Vagina (tissue), 2 donors: ENCODE results near the gene SLC9A1. TPM values are rescaled to one million over a fixed set of nuclear protein-coding genes. Genes with fewer than 3 reads are reported as not detected.
"Not testable (repeated sequence)": the region's sequence is repeated elsewhere in the genome, so short reads cannot be mapped to it uniquely, and the experiment has no call there.

Source experiments
- DNase-seq, 2 donors: peaks; one replicate each; pipeline ENCODE4 v3.0.0-alpha.2; 2017; ENCODE audit errors: extremely low spot score in 2 of 2
- H3K27ac ChIP-seq: fragments of 200-600 bp; sonication (generic); one replicate; pipeline ENCODE4 v1.5.1; 2019
- H3K27me3 ChIP-seq: fragments of 200-600 bp; sonication (generic); one replicate; pipeline ENCODE4 v1.5.1; 2019
- H3K36me3 ChIP-seq, 2 donors: fragments of 200-600 bp; sonication (generic); one replicate each; pipeline ENCODE4 v1.5.1; 2017 to 2019
- H3K4me1 ChIP-seq: fragments of 200-600 bp; sonication (generic); one replicate; pipeline ENCODE4 v1.5.1; 2019
- H3K4me3 ChIP-seq, 2 donors: fragments of 200-600 bp; sonication (generic); 1 replicate in 1 of 2; 2 replicates in 1 of 2; pipeline ENCODE4 v1.5.1; 2016 to 2019
- H3K9me3 ChIP-seq: fragments of 200-600 bp; sonication (generic); one replicate; pipeline ENCODE4 v1.5.1; 2019
- POLR2A ChIP-seq, 2 donors: fragments of 450-650 bp; IDR thresholded peaks; one replicate each; pipeline ENCODE4 v1.6.1; 2017; ENCODE audit warnings: antibody characterized with exemption in 2 of 2, mild to moderate bottlenecking in 2 of 2, moderate library complexity in 2 of 2
- POLR2AphosphoS5 ChIP-seq, 2 donors: sonication (generic); formaldehyde crosslinking; IDR thresholded peaks; one replicate each; pipeline ENCODE4 v1.9.0; 2017; ENCODE audit warnings: antibody characterized with exemption in 2 of 2, mild to moderate bottlenecking in 2 of 2, low read depth in 1 of 2; ENCODE audit not compliant: insufficient read depth in 1 of 2
- intact Hi-C: fragments of 100-400 bp; cut with DNase I; formaldehyde crosslinking; loops from one replicate; pipeline ENCODE4 v1.15.1; 2023
- total RNA-seq: library from RNA; depleted of rRNA; stranded (reverse); fragments of >200 nt; gene quantifications from one replicate; pipeline ENCODE4 v1.2.3, GENCODE V29; 2016
- TF ChIP-seq, protein P1 (sequence below), 3 experiments: fragments of 450-650 bp in 2 of 3; fragments of 200-600 bp in 1 of 3; sonication (generic) in 1 of 3; IDR thresholded peaks; one replicate each; pipeline ENCODE4 v1.5.1; 2017 to 2019; ENCODE audit warnings: antibody characterized with exemption in 3 of 3, mild to moderate bottlenecking in 2 of 3, moderate library complexity in 2 of 3

SLC9A1 gene
- total RNA-seq, result 10.6 TPM

DNA sequence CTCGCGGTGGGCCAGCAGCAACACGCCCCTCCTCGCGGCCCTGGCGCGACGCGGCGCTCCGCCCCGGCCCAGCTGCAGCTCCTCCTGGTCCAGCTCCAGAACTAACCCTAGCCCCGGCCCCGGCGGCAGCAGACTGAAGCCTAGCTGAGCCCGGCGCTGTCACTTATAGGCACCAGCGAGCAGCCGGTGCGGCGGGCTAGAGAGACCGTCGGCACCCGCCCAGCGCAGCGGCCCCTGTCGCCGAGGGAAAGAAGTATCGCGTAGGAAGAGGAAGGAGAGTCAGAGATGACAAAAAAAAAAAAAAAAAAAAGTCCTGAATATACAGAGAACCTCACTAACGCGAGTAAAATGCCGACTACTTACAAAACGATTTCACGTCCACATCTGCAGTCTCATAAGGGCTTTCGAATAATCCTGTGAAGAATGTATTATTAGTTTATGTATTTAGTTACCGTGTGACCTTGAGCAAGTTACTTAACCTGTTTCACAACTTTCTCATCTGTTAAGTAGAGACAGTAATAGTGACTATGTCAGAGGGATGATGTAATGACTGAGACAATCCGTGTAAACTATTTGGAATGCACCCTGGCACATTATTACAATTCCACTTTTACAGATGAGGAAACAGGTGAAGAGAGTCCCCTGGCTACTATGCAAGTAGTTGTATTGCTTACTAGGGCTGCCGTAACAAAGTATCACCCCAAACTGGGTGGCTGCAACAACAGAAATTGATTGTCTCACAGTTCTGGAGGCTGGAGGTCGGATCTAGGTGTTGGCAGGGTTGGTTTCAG lies at the start of gene SLC9A1:
Gene SLC9A1, minus strand, starts transcription at position 135 of the 791 bp plus-strand sequence. CDS start 791 bp downstream, outside the sequence.
- H3K36me3 ChIP-seq, result no peaks in the 10 kb centered on the region
- peak in 1 of 2 donors; percentile 96 for DNase-seq
- peak within 1 kb of the TSS; percentile 92 for H3K27ac ChIP-seq
- H3K9me3 ChIP-seq, result no peaks in the 10 kb centered on the region
- H3K4me3 ChIP-seq, result peak within 1 kb of the TSS; percentile 80 to 86
- intact Hi-C loops, result loop anchor here (5.0 kb wide), 1 partner anchor 38 kb away; no protein-coding TSS in a partner anchor
- H3K4me1 ChIP-seq, result peaks cover 52% of the 10 kb centered on the region
- H3K27me3 ChIP-seq, result no peaks in the 10 kb centered on the region
- TF ChIP-seq POLR2A (IDR thresholded peaks at IDR 0.05) (peak in 1 of 2 donors; percentile 98), POLR2AphosphoS5 (IDR thresholded peaks at IDR 0.05; ENCODE audit: insufficient read depth in 1 of 2, low read depth in 1 of 2) (peak; percentile 96 to 97)
- TF ChIP-seq, protein P1, sequence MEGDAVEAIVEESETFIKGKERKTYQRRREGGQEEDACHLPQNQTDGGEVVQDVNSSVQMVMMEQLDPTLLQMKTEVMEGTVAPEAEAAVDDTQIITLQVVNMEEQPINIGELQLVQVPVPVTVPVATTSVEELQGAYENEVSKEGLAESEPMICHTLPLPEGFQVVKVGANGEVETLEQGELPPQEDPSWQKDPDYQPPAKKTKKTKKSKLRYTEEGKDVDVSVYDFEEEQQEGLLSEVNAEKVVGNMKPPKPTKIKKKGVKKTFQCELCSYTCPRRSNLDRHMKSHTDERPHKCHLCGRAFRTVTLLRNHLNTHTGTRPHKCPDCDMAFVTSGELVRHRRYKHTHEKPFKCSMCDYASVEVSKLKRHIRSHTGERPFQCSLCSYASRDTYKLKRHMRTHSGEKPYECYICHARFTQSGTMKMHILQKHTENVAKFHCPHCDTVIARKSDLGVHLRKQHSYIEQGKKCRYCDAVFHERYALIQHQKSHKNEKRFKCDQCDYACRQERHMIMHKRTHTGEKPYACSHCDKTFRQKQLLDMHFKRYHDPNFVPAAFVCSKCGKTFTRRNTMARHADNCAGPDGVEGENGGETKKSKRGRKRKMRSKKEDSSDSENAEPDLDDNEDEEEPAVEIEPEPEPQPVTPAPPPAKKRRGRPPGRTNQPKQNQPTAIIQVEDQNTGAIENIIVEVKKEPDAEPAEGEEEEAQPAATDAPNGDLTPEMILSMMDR (IDR thresholded peaks at IDR 0.05), result peak; percentile 15 to 66 (median 54)

DNA sequence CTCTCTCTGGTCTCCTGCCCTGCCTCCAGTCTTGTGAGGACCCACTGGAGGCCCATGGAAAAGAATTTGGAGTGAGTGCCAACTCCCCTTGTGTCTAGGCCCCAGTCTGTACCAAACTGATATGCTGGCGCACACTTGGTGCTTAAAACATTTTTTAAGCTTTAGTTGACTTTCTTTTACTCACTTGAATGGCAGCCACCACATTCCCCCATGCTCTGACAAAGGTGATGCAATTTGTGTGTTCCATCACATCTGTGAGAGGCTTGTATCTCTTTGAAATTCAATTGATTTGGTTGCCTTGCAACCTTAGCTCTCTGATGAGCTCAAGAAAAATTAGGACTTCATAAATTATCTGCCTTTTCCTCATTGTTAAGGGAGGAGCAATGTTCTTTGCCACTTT lies 49.0 kb upstream of the SLC9A1 start:
- no peaks in the 10 kb centered on the region for H3K27me3 ChIP-seq
- no peak overlapping the region for H3K27ac ChIP-seq
- no peak for DNase-seq
- no peaks in the 10 kb centered on the region for H3K9me3 ChIP-seq
- intact Hi-C loops, result no loop called here
- H3K4me3 ChIP-seq, result no peak overlapping the region
- TF ChIP-seq POLR2AphosphoS5 (IDR thresholded peaks at IDR 0.05; ENCODE audit: insufficient read depth in 1 of 2, low read depth in 1 of 2) (no peak), POLR2A (IDR thresholded peaks at IDR 0.05) (no peak)
- no peaks in the 10 kb centered on the region for H3K4me1 ChIP-seq
- H3K36me3 ChIP-seq, result no peaks in the 10 kb centered on the region

DNA sequence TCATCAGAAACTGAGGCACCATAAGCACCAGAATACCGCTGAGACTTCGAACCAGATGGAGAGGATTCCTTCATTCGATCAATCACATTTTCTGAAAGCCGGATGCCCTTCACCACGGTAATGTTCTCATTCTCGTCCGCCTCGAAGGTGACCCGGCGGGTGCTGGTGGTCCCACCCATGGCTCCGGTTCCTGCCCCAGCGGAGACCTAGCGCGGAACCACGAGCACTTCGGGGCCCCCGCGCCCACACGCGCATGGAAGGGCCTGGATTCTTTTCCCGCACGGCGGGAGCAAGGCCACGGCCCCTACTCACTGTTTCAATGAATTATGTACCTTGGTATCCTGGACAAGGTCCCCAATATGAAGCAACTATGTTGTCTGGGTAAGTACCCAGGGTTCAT lies 46.4 kb upstream of the SLC9A1 start:
- Histone ChIP-seq H3K4me1 (peaks cover 6% of the 10 kb centered on the region), H3K27me3 (no peaks in the 10 kb centered on the region), H3K27ac (no peak overlapping the region), H3K36me3 (no peaks in the 10 kb centered on the region), H3K4me3 (no peak overlapping the region), H3K9me3 (no peaks in the 10 kb centered on the region)
- TF ChIP-seq POLR2AphosphoS5 (IDR thresholded peaks at IDR 0.05; ENCODE audit: insufficient read depth in 1 of 2, low read depth in 1 of 2) (no peak), POLR2A (IDR thresholded peaks at IDR 0.05) (no peak)
- TF ChIP-seq, protein P1 (IDR thresholded peaks at IDR 0.05), result no peak
- no peak for DNase-seq
- intact Hi-C loops, result no loop called here

- Histone ChIP-seq H3K36me3 (no peaks in the 10 kb centered on the region), H3K4me3 (no peak overlapping the region), H3K27ac (no peak overlapping the region), H3K9me3 (no peaks in the 10 kb centered on the region), H3K4me1 (peaks cover 4% of the 10 kb centered on the region), H3K27me3 (no peaks in the 10 kb centered on the region)
- TF ChIP-seq POLR2AphosphoS5 (IDR thresholded peaks at IDR 0.05; ENCODE audit: insufficient read depth in 1 of 2, low read depth in 1 of 2), result no peak
- TF ChIP-seq, protein P1 (IDR thresholded peaks at IDR 0.05), result no peak
- TF ChIP-seq POLR2A (IDR thresholded peaks at IDR 0.05), result no peak
- intact Hi-C loops, result loop anchor here (10.0 kb wide), 1 partner anchor 92 kb away; no protein-coding TSS in a partner anchor
- DNase-seq, result no peak
These were observed 38.3 kb upstream of the SLC9A1 start for GRCh38 chr1:27193194-27193593.

DNA sequence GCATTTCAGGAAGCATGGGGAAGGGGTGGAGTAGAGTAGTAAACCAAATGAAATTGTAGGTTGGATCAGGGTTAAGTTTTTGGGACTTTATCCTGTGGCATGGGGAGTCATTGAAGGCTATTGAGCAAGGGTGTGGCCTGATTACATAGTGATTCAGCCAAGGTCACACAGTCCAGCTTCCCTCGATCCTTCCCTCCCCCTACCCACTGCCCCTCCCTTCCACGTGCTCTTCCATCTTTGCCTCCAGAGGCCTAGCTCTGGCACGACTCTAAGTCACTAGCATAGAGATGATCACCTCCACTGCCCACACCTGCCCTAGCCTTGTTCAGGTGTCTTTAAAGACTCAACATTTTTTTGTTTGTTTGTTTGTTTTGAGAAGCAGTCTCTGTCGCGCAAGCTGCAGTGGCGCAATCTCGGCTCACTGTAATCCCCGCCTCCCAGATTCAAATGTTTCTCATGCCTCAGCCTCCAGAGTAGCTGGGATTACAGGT lies 37.2 kb upstream of the SLC9A1 start:
- Histone ChIP-seq H3K4me1 (no peaks in the 10 kb centered on the region), H3K27ac (no peak overlapping the region), H3K9me3 (no peaks in the 10 kb centered on the region), H3K27me3 (no peaks in the 10 kb centered on the region), H3K4me3 (no peak overlapping the region), H3K36me3 (no peaks in the 10 kb centered on the region)
- DNase-seq, result no peak
- TF ChIP-seq POLR2AphosphoS5 (IDR thresholded peaks at IDR 0.05; ENCODE audit: insufficient read depth in 1 of 2, low read depth in 1 of 2) (no peak), POLR2A (IDR thresholded peaks at IDR 0.05) (no peak)
- TF ChIP-seq, protein P1 (IDR thresholded peaks at IDR 0.05), result no peak
- intact Hi-C loops, result loop anchor here (10.0 kb wide), 1 partner anchor 93 kb away; no protein-coding TSS in a partner anchor

DNA sequence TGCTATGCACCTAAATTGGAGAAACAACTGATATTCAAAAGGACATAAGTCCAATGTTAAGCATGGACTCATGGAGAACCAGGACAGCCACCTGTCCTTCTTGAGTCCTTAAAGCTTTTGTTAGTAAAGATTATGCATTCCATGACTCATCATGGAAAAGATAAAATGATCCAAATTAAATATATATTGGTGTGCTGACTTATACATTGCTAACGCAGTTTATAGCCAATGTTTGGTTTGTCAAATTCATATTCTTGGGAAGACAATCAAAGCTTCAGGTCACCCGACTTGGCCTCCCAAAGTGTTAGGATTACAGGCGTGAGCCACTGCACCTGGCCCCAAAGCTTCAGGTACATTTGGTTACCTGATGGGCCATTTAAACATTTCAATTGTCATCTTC lies 29.7 kb upstream of the SLC9A1 start:
- DNase-seq, H3K4me3 ChIP-seq, H3K36me3 ChIP-seq, H3K27me3 ChIP-seq, intact Hi-C loops, H3K27ac ChIP-seq, H3K4me1 ChIP-seq, H3K9me3 ChIP-seq: not testable (repeated sequence)
